Measurements from ENCODE around the gene PRKD2. TPM values are rescaled to one million over a fixed set of nuclear protein-coding genes. Genes with fewer than 3 reads are reported as not detected.
A peak's percentile ranks its signal among the peaks of the same experiment; 100 is the strongest.

PRKD2 gene
- total RNA-seq, 4 donors from 2014 or later: 57.0 to 88.8 (median 64.0) TPM

GRCh38 chr19:46737761-46738171 lies 20.9 kb upstream of the PRKD2 start:
- H3K4me1 ChIP-seq: no peaks in the 10 kb centered on the region
- TF ChIP-seq POLR2A (IDR thresholded peaks at IDR 0.05): no peak
- no peak overlapping the region for H3K27ac ChIP-seq
- no peak for DNase-seq
- peaks cover 0 to 65% (median 0%) of the 10 kb centered on the region in 3 donors for H3K36me3 ChIP-seq
- no peak overlapping the region for H3K4me3 ChIP-seq
- H3K27me3 ChIP-seq: no peaks in the 10 kb centered on the region
- H3K9me3 ChIP-seq: no peaks in the 10 kb centered on the region

GRCh38 chr19:46737298-46737654 lies 20.4 kb upstream of the PRKD2 start:
- DNase-seq: no peak
- H3K9me3 ChIP-seq: no peaks in the 10 kb centered on the region
- H3K27ac ChIP-seq: no peak overlapping the region
- TF ChIP-seq CTCF (IDR thresholded peaks at IDR 0.05): no peak
- no peak for TF ChIP-seq POLR2A (IDR thresholded peaks at IDR 0.05)
- H3K27me3 ChIP-seq: no peaks in the 10 kb centered on the region
- H3K4me3 ChIP-seq: no peak overlapping the region
- H3K36me3 ChIP-seq: peaks cover 0 to 70% (median 0%) of the 10 kb centered on the region in 3 donors
- no peaks in the 10 kb centered on the region for H3K4me1 ChIP-seq

GRCh38 chr19:46736531-46737297 lies 19.8 kb upstream of the PRKD2 start:
- DNase-seq: no peak
- Histone ChIP-seq H3K27me3 (no peaks in the 10 kb centered on the region), H3K27ac (no peak overlapping the region), H3K4me1 (no peaks in the 10 kb centered on the region), H3K9me3 (no peaks in the 10 kb centered on the region), H3K36me3 (peaks cover 0 to 74% (median 0%) of the 10 kb centered on the region in 3 donors), H3K4me3 (no peak overlapping the region)
- TF ChIP-seq CTCF (IDR thresholded peaks at IDR 0.05) (no peak), POLR2A (IDR thresholded peaks at IDR 0.05) (no peak)

GRCh38 chr19:46733690-46734292 lies 16.9 kb upstream of the PRKD2 start:
- H3K27me3 ChIP-seq: no peaks in the 10 kb centered on the region
- no peak overlapping the region for H3K4me3 ChIP-seq
- peak in 1 of 3 donors; percentile 34 for DNase-seq
- H3K27ac ChIP-seq: peak overlapping the region in 2 of 4 donors; percentile 6 to 25
- H3K9me3 ChIP-seq: no peaks in the 10 kb centered on the region
- TF ChIP-seq CTCF (IDR thresholded peaks at IDR 0.05) (no peak), POLR2A (IDR thresholded peaks at IDR 0.05) (no peak)
- peaks cover 0 to 9% (median 0%) of the 10 kb centered on the region in 4 donors for H3K4me1 ChIP-seq
- peaks cover 0 to 92% (median 0%) of the 10 kb centered on the region in 3 donors for H3K36me3 ChIP-seq

- Histone ChIP-seq H3K27me3 (no peaks in the 10 kb centered on the region), H3K4me1 (peaks cover 0 to 10% (median 0%) of the 10 kb centered on the region in 4 donors), H3K9me3 (no peaks in the 10 kb centered on the region), H3K27ac (peak overlapping the region in 1 of 4 donors; percentile 6), H3K4me3 (no peak overlapping the region), H3K36me3 (peaks cover 0 to 91% (median 0%) of the 10 kb centered on the region in 3 donors)
- DNase-seq: peak in 1 of 3 donors; percentile 37
- TF ChIP-seq POLR2A (IDR thresholded peaks at IDR 0.05): no peak
- no peak for TF ChIP-seq CTCF (IDR thresholded peaks at IDR 0.05)
Measured at GRCh38 chr19:46732966-46733689, 16.2 kb upstream of the PRKD2 start.

Data from Peyer's patch (tissue), 4 donors.